Measurements from ENCODE around the gene TSHR.

DNA sequence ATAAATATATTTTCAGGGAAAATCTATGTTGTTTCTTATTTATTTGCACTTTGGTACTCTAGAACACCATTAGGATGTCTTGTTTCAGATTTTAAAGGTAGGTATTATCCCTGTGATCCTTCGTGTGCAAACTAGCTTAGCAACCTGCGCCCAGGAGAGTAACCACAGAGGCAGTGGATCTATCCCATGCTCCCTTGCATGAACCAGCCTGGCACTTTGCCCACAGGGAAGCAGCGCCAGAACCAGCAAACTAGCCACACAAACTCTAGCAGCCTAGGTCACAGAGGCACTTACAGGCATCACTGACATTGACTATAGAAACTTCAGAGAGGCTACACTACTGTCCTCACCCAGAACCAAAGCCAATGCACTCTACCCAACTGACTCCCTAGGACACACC, 76.1 kb downstream of the TSHR start:
- TF ChIP-seq, protein P1, sequence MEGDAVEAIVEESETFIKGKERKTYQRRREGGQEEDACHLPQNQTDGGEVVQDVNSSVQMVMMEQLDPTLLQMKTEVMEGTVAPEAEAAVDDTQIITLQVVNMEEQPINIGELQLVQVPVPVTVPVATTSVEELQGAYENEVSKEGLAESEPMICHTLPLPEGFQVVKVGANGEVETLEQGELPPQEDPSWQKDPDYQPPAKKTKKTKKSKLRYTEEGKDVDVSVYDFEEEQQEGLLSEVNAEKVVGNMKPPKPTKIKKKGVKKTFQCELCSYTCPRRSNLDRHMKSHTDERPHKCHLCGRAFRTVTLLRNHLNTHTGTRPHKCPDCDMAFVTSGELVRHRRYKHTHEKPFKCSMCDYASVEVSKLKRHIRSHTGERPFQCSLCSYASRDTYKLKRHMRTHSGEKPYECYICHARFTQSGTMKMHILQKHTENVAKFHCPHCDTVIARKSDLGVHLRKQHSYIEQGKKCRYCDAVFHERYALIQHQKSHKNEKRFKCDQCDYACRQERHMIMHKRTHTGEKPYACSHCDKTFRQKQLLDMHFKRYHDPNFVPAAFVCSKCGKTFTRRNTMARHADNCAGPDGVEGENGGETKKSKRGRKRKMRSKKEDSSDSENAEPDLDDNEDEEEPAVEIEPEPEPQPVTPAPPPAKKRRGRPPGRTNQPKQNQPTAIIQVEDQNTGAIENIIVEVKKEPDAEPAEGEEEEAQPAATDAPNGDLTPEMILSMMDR (IDR thresholded peaks at IDR 0.05): no peak
- TF ChIP-seq POLR2A (IDR thresholded peaks at IDR 0.05): no peak
- TF ChIP-seq POLR2AphosphoS5 (IDR thresholded peaks at IDR 0.05): no peak
- TF ChIP-seq EP300 (IDR thresholded peaks at IDR 0.05): no peak

Measured in sigmoid colon (tissue), 4 donors.